GM13976 (cell line): Measurements from ENCODE around the gene MS4A8.

Experiments
- DNase-seq: peaks from one replicate; pipeline ENCODE4 v3.0.0; 2012; ENCODE audit warnings: low spot score
- CTCF ChIP-seq: IDR thresholded peaks from 2 replicates; pipeline ENCODE4 v1.5.1; 2012; ENCODE audit warnings: borderline replicate concordance, mild to moderate bottlenecking; ENCODE audit not compliant: insufficient read depth; ENCODE audit errors: extremely low read depth, missing control alignments, control extremely low read depth
- in situ Hi-C: fragments of 300-500 bp; cut with MboI; formaldehyde crosslinking; loops from one replicate; pipeline ENCODE4 v1.12.0; 2022; ENCODE audit warnings: low sequenced_read_pairs, mixed read lengths, inconsistent platforms; ENCODE audit not compliant: unreplicated experiment

The MS4A8 gene

GRCh38 chr11:60741421-60741820 is 42.0 kb downstream of the MS4A8 start:
- no peak for DNase-seq
- TF ChIP-seq CTCF, result no peak
- in situ Hi-C loops, result no loop called here

- no peak for DNase-seq
- no peak for TF ChIP-seq CTCF
- in situ Hi-C loops, result no loop called here
These were observed 43.6 kb downstream of the MS4A8 start for GRCh38 chr11:60743058-60743457.

- no peak for TF ChIP-seq CTCF
- in situ Hi-C loops, result no loop called here
- DNase-seq, result no peak
These were observed 44.7 kb downstream of the MS4A8 start for GRCh38 chr11:60744114-60744513.

- in situ Hi-C loops, result no loop called here
- TF ChIP-seq CTCF, result no peak
- DNase-seq, result no peak
These were observed 48.0 kb downstream of the MS4A8 start for GRCh38 chr11:60747359-60747873.

GRCh38 chr11:60748225-60748624 is 48.8 kb downstream of the MS4A8 start:
- no peak for TF ChIP-seq CTCF
- DNase-seq, result no peak
- in situ Hi-C loops, result no loop called here

- no peak for DNase-seq
- in situ Hi-C loops, result no loop called here
- no peak for TF ChIP-seq CTCF
These were observed 49.4 kb downstream of the MS4A8 start for GRCh38 chr11:60748821-60749220.

- in situ Hi-C loops, result no loop called here
- DNase-seq, result no peak
- no peak for TF ChIP-seq CTCF
These were observed 51.5 kb downstream of the MS4A8 start for GRCh38 chr11:60750911-60751310.
